GM18508 (cell line): Measurements from ENCODE around the gene PLXNA3.

Source experiments
- ATAC-seq: cut with Tn5 transposase; IDR thresholded peaks from one replicate; pipeline ENCODE4 v1.9.1; 2021; ENCODE audit warnings: moderate number of reproducible peaks; ENCODE audit not compliant: insufficient read depth, unreplicated experiment

Gene PLXNA3

GRCh38 chrX:154473683-154474082, 15.6 kb downstream of the PLXNA3 start:
- no peak for ATAC-seq

GRCh38 chrX:154476821-154477220, 18.7 kb downstream of the PLXNA3 start:
- ATAC-seq, result no peak

GRCh38 chrX:154477891-154478477, 19.9 kb downstream of the PLXNA3 start:
- ATAC-seq, result no peak

GRCh38 chrX:154478728-154479622, 20.9 kb downstream of the PLXNA3 start, which contains the start of gene LAGE3:
Gene LAGE3, minus strand, starts transcription at chrX:154479281. Its CDS starts 366 bp downstream, at chrX:154478915.
- ATAC-seq, result no peak

GRCh38 chrX:154481195-154481594, 23.1 kb downstream of the PLXNA3 start:
- no peak for ATAC-seq

GRCh38 chrX:154481911-154482601, 24.0 kb downstream of the PLXNA3 start:
- no peak for ATAC-seq

GRCh38 chrX:154482786-154483185, 24.7 kb downstream of the PLXNA3 start:
- ATAC-seq, result no peak

- no peak for ATAC-seq
Observed at GRCh38 chrX:154483325-154483724, 25.2 kb downstream of the PLXNA3 start.

- ATAC-seq, result no peak
Observed at GRCh38 chrX:154484255-154485149, 26.4 kb downstream of the PLXNA3 start.

GRCh38 chrX:154485150-154486051, 27.3 kb downstream of the PLXNA3 start:
- ATAC-seq, result no peak

- no peak for ATAC-seq
Observed at GRCh38 chrX:154486052-154486395, 27.9 kb downstream of the PLXNA3 start.

GRCh38 chrX:154486396-154487207, 28.5 kb downstream of the PLXNA3 start, which contains the start of gene UBL4A:
Gene UBL4A, minus strand, starts transcription at chrX:154486615. Its CDS starts 31 bp downstream, at chrX:154486584.
- ATAC-seq, result no peak

- no peak for ATAC-seq
Observed at GRCh38 chrX:154487518-154488290, 29.6 kb downstream of the PLXNA3 start.

GRCh38 chrX:154488336-154489075, 30.4 kb downstream of the PLXNA3 start:
- no peak for ATAC-seq

GRCh38 chrX:154489182-154489581, 31.1 kb downstream of the PLXNA3 start:
- ATAC-seq, result no peak

- ATAC-seq, result no peak
Observed at GRCh38 chrX:154490021-154490413, 31.9 kb downstream of the PLXNA3 start.
